Heart left ventricle (tissue), 16 donors: ENCODE measurements around the gene ITPK1. TPM values are rescaled to one million over a fixed set of nuclear protein-coding genes. Genes with fewer than 3 reads are reported as not detected.
A peak's percentile ranks its signal among the peaks of the same experiment; 100 is the strongest.

ENCODE experiments used
- ATAC-seq, 4 donors: fragments of 200-7000 bp; cut with Tn5 transposase; one replicate each; pipeline ENCODE4 v1.9.1; 2020 to 2022; ENCODE audit warnings: moderate library complexity in 4 of 4, mild to moderate bottlenecking in 3 of 4, moderate number of reproducible peaks in 1 of 4
- DNase-seq, 5 donors: peaks; one replicate each; pipeline ENCODE4 v3.0.0-alpha.2; 2020
- H3K27ac ChIP-seq, 12 donors: fragments of 200-600 bp; sonication (generic) in 4 of 12; one replicate each; pipeline versions ENCODE4 v1.5.0 to v1.8.0; 2016 to 2022; ENCODE audit warnings: mild to moderate bottlenecking in 2 of 12
- H3K27me3 ChIP-seq, 9 donors: fragments of 200-600 bp; sonication (generic) in 2 of 9; one replicate each; pipeline versions ENCODE4 v1.5.1 to v1.8.0; 2016 to 2022; ENCODE audit warnings: mild to moderate bottlenecking in 3 of 9
- H3K36me3 ChIP-seq, 9 donors: fragments of 200-600 bp; sonication (generic) in 2 of 9; one replicate each; pipeline versions ENCODE4 v1.5.0 to v1.8.0; 2018 to 2022; ENCODE audit warnings: mild to moderate bottlenecking in 2 of 9
- H3K4me1 ChIP-seq, 12 donors: fragments of 200-600 bp; sonication (generic) in 4 of 12; one replicate each; pipeline versions ENCODE4 v1.5.0 to v1.8.0; 2016 to 2022; ENCODE audit warnings: mild to moderate bottlenecking in 3 of 12
- H3K4me3 ChIP-seq, 12 donors: fragments of 200-600 bp; sonication (generic) in 4 of 12; one replicate each; pipeline versions ENCODE4 v1.5.0 to v1.8.0; 2017 to 2022; ENCODE audit warnings: mild to moderate bottlenecking in 9 of 12, moderate library complexity in 4 of 12
- H3K9me3 ChIP-seq, 12 donors: fragments of 200-600 bp; sonication (generic) in 4 of 12; one replicate each; pipeline versions ENCODE4 v1.5.0 to v1.8.0; 2016 to 2022; ENCODE audit warnings: mild to moderate bottlenecking in 1 of 12
- CTCF ChIP-seq, 12 donors: fragments of 200-600 bp; sonication (generic) in 4 of 12; IDR thresholded peaks; one replicate each; pipeline versions ENCODE4 v1.5.0 to v1.8.0; 2018 to 2022; ENCODE audit warnings: antibody characterized with exemption in 12 of 12, mild to moderate bottlenecking in 5 of 12
- POLR2A ChIP-seq, 2 donors: fragments of 450-650 bp; IDR thresholded peaks; one replicate each; pipeline ENCODE4 v1.6.1; 2017; ENCODE audit warnings: antibody characterized with exemption in 2 of 2, mild to moderate bottlenecking in 2 of 2, moderate library complexity in 2 of 2
- WGBS, 4 donors: extraction: QIAGEN DNeasy Blood & Tissue Kit in 2 of 4; methylation state at CpG; one replicate each; pipeline versions ENCODE4 v1.1.5 to v1.1.7; 2013 to 2018; 5-methylcytosine and 5-hydroxymethylcytosine counted together
- intact Hi-C, 10 donors: fragments of 100-400 bp; cut with DNase I; formaldehyde crosslinking; loops; one replicate each; pipeline versions ENCODE4 v1.11.1 to v1.14.2; 2022
- polyA plus RNA-seq, 2 donors: library from polyadenylated mRNA; stranded (reverse); fragments of 200-250 nt; gene quantifications; one replicate each; pipeline ENCODE4 v1.2.3, GENCODE V29; 2013
- total RNA-seq, 9 donors: library from RNA; depleted of rRNA in 2 of 9; stranded (reverse); fragments of >200 nt in 2 of 9; fragmentation: NEBNext Ultra II Directional in 3 of 9; extraction: Animal tissue kit (Norgen Biotek cat#: 25700) in 3 of 9; gene quantifications; one replicate each; pipeline versions ENCODE4 v1.1.0 to v1.2.4, GENCODE V29; 2016 to 2023
- donor health status: ischemic (EF 13 %, LVEDD 7.1; RV severe dilation, severe dysfunction).
- donor health status: healthy with polysubstance abuse.
- donor health status: DM: no; HTN: yes; CAD: no.
- donor health status: DM: no; HTN: no; CAD: no.
- donor health status: ischemic (EF 25% LVEDD 6.9; RV normal size, moderate dysfunction).
- donor health status: ischemic (EF 25% LVEDD 5.7; RV mildly dilated, moderate dysfunction).
- donor health status: healthy.
- donor health status: DM: yes; HTN: yes; CAD: no.
- donor health status: ischemic (EF 35%, LVEDD 5.7; RV mildly dilated, moderate dysfunction).
- donor health status: nonischemic (EF 11% LVEDD 7.7; RV severe dilation, severe dysfunction).
- donor health status: DM: yes; HTN: yes; CAD: no.
- donor health status: PGD.
- donor health status: ischemic (EF 29% LVEDD 5.4; RV normal size, mild dysfunction).
- donor health status: nonischemic (EF 23%, LVEDD 6.1; RV moderate dilation, normal function).

Gene ITPK1
- total and polyA plus RNA-seq, 11 donors, result 44.5 to 158 (median 91.0) TPM

- 78 to 91% (median 88%) methylated on average over 1 of the region's 1 CpG for WGBS, 4 donors
Measured at GRCh38 chr14:92965281-92965680, 150.4 kb downstream of the ITPK1 start.

GRCh38 chr14:92964124-92965109, 151.3 kb downstream of the ITPK1 start:
- DNase-seq, result peak in 1 of 5 donors; percentile 55
- H3K9me3 ChIP-seq, result no peaks in the 10 kb centered on the region
- TF ChIP-seq POLR2A (IDR thresholded peaks at IDR 0.05) (no peak), CTCF (IDR thresholded peaks at IDR 0.05) (no peak)
- WGBS, 4 donors, result 67 to 71% (median 70%) methylated on average over 12 of the region's 12 CpGs
- peak overlapping the region; percentile 32 to 80 (median 74) for H3K27ac ChIP-seq
- H3K36me3 ChIP-seq, result peaks cover 0 to 23% (median 6%) of the 10 kb centered on the region in 9 donors
- no peaks in the 10 kb centered on the region for H3K27me3 ChIP-seq
- no peak overlapping the region for H3K4me3 ChIP-seq
- intact Hi-C loops, result loop anchor here in 1 of 10 donors (5.0 kb wide), 1 partner anchor 173 kb away; no protein-coding TSS in a partner anchor
- peak; percentile 44 to 68 (median 67) for ATAC-seq
- H3K4me1 ChIP-seq, result peaks cover 0 to 43% (median 25%) of the 10 kb centered on the region in 12 donors

More at GRCh38 chr14:92965281-92965680, 150.4 kb downstream of the ITPK1 start:
- ATAC-seq, result no peak
- DNase-seq, result no peak
- intact Hi-C loops, result loop anchor here in 1 of 10 donors (5.0 kb wide), 1 partner anchor 172 kb away; no protein-coding TSS in a partner anchor
- peaks cover 0 to 19% (median 6%) of the 10 kb centered on the region in 9 donors for H3K36me3 ChIP-seq
- TF ChIP-seq POLR2A (IDR thresholded peaks at IDR 0.05) (no peak), CTCF (IDR thresholded peaks at IDR 0.05) (no peak)
- H3K27me3 ChIP-seq, result no peaks in the 10 kb centered on the region
- peak overlapping the region in 3 of 12 donors; percentile 75 to 78 (median 75) for H3K27ac ChIP-seq
- peaks cover 0 to 43% (median 22%) of the 10 kb centered on the region in 12 donors for H3K4me1 ChIP-seq
- H3K4me3 ChIP-seq, result no peak overlapping the region
- no peaks in the 10 kb centered on the region for H3K9me3 ChIP-seq

- peaks cover 0 to 43% (median 27%) of the 10 kb centered on the region in 12 donors for H3K4me1 ChIP-seq
- peak in 1 of 5 donors; percentile 42 for DNase-seq
- peaks cover 0 to 29% (median 8%) of the 10 kb centered on the region in 9 donors for H3K36me3 ChIP-seq
Measured at GRCh38 chr14:92963301-92964123, 152.2 kb downstream of the ITPK1 start.

More at GRCh38 chr14:92963301-92964123, 152.2 kb downstream of the ITPK1 start:
- Histone ChIP-seq H3K4me3 (no peak overlapping the region), H3K27ac (peak overlapping the region; percentile 32 to 80 (median 74)), H3K9me3 (no peaks in the 10 kb centered on the region), H3K27me3 (no peaks in the 10 kb centered on the region)
- WGBS, 4 donors, result 70 to 81% (median 79%) methylated on average over 14 of the region's 14 CpGs
- intact Hi-C loops, result no loop called here
- TF ChIP-seq CTCF (IDR thresholded peaks at IDR 0.05), result no peak
- TF ChIP-seq POLR2A (IDR thresholded peaks at IDR 0.05), result no peak
- peak in 3 of 4 donors; percentile 24 to 30 (median 24) for ATAC-seq
